ENCODE data around the gene ATP13A5. TPM values are rescaled to one million over a fixed set of nuclear protein-coding genes. Genes with fewer than 3 reads are reported as not detected.
A peak's percentile ranks its signal among the peaks of the same experiment; 100 is the strongest.

The ATP13A5 gene
- total RNA-seq, 8 experiments from 2014 or later, result 0.21 to 0.92 (median 0.49) TPM; not detected in 1

DNA sequence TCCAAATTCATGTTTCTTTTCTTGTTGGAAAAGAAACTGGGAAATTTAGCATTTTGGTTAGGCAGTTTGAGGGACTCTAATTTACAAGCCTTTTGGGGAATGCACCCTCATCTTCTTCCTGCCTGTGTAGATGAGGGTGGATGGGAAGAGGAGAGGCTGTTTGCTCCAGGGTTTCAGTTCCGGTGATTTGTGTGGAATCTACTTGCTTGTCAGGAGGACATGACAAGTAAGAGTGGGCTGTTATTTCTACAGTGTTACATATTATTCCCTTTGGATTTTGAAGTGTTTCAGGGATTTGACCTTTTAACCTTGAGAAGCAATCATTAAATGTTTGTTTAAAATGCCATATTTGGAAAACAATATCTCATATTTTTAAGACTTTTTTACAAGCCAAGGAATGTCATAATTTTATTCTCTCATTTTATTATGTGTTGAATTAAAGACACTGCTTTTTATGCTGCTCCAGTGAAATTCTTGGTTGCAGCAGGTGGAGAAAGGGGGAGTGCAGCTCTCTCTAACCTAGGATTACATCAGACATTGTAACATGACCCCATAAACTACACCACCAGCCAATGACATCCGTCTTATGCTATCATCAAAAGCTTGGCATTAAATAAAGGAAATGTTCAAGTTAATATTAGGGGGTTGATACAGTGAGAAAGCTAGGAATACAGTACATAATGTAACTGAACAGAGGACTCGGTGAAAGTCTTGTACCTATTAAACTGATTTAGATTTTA lies 107.3 kb downstream of the ATP13A5 start:
- in situ Hi-C loops (cut with MboI; ENCODE audit: low pct_unique_long_range_greater_than_20kb in 2 of 9, low sequenced_read_pairs in 9 of 9, unreplicated experiment in 9 of 9), result no loop called here
- ATAC-seq (replicated peaks in 6 of 8), result peak in 5 of 8 experiments; percentile 78 to 96 (median 82)
- WGBS, 10 experiments, result 0 to 92% (median 69%) methylated on average over 1 to 3 of the region's 3 CpGs
- H3K4me3 ChIP-seq, result no peak overlapping the region
- H3K27ac ChIP-seq, result peak overlapping the region; percentile 55 to 64
- peaks cover 11 to 31% of the 10 kb centered on the region in 2 donors for H3K4me1 ChIP-seq (replicated peaks in 1 of 2)

DNA sequence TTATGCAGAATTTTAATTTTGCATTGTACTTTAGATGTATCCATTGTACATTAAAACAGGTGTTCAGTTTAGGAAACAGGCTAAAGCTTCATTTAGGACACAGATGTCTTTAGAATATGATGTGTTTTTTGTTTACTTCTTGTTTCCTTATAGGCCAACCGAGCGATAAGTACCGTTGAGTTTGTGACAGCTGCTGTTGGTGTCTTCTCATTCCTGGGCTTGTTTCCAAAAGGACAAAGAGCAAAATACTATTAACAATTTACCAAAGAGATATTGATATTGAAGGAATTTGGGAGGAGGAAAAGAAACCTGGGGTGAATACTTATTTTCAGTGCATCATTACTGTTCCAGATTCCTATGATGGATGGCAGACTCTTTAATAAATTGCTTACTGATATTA lies 108.1 kb downstream of the ATP13A5 start:
- H3K4me1 ChIP-seq (replicated peaks in 1 of 2), result peaks cover 11 to 31% of the 10 kb centered on the region in 2 donors
- in situ Hi-C loops (cut with MboI; ENCODE audit: low pct_unique_long_range_greater_than_20kb in 2 of 9, low sequenced_read_pairs in 9 of 9, unreplicated experiment in 9 of 9), result no loop called here
- H3K4me3 ChIP-seq, result no peak overlapping the region
- ATAC-seq (replicated peaks in 6 of 8), result no peak
- peak overlapping the region; percentile 55 to 64 for H3K27ac ChIP-seq
- 28 to 100% (median 90%) methylated on average over 2 to 3 of the region's 3 CpGs; no CpG with 5 or more reads in 2 of the 10 experiments for WGBS, 10 experiments

DNA sequence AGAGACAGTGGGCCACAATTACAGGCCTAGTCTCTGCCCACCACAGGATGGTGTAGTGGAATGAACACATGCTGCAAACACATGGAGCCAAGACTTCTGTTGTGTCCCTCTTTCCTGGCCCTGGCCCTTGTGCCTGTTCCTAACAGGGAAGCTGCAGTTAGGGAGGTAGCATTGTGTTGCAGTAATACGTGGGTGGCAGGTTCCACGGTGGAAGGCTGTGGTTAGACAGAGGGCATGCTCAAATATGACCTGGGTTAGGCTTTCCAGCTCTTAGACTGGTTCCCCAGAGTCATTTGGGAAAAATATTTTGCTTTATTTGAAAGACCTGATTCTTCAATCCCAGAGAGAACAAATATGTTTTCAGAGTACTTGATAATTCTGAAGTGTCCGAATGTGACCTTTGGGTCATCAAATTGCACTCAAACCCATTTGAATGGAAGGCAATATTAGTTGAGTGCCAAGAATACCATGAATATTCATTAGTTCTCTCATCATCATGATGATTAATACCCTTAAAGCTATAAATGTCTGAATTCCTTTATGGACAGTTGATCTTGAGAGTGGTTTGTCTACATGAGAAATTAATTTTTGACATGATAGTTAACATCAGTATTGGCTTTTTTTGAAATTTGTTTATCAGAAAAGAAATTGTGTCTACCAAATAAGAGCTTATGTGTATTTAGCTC lies 109.1 kb downstream of the ATP13A5 start:
- no peak overlapping the region for H3K4me3 ChIP-seq
- WGBS, 10 experiments, result 0 to 100% (median 73%) methylated on average over 1 to 3 of the region's 3 CpGs; no CpG with 5 or more reads in 3 of the 10 experiments
- H3K4me1 ChIP-seq (replicated peaks in 1 of 2), result peaks cover 11 to 31% of the 10 kb centered on the region in 2 donors
- peak in 3 of 8 experiments; percentile 29 to 50 (median 45) for ATAC-seq (replicated peaks in 6 of 8)
- in situ Hi-C loops (cut with MboI; ENCODE audit: low pct_unique_long_range_greater_than_20kb in 2 of 9, low sequenced_read_pairs in 9 of 9, unreplicated experiment in 9 of 9), result no loop called here
- H3K27ac ChIP-seq, result peak overlapping the region in 1 of 2 donors; percentile 12

DNA sequence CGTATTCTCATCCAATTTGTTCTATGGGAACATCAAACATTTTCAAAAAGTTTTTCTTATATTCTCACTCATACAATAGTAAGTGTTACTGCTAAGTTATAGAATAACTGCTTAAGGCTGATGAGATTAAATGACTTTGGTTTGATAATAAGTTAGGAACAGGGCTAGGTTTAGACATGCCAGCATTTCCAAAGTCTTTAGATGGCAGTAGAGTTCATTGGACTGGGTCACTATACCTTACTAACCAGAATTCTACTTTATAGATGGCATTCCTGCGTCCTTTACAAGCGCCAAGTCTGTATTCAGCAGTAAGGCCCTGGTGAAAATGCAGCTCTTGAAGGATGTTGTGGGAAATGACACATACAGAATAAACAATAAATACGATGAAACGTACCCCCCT lies 115.8 kb downstream of the ATP13A5 start:
- ATAC-seq (replicated peaks in 6 of 8), result no peak
- Histone ChIP-seq H3K4me1 (replicated peaks in 1 of 2) (no peaks in the 10 kb centered on the region), H3K4me3 (no peak overlapping the region), H3K27ac (no peak overlapping the region)
- WGBS, 10 experiments, result 8 to 100% (median 95%) methylated on average over 2 to 5 of the region's 5 CpGs
- in situ Hi-C loops (cut with MboI; ENCODE audit: low pct_unique_long_range_greater_than_20kb in 2 of 9, low sequenced_read_pairs in 9 of 9, unreplicated experiment in 9 of 9), result no loop called here

GRCh38 chr3:193261970-193262369 lies 116.6 kb downstream of the ATP13A5 start:
- Histone ChIP-seq H3K4me1 (replicated peaks in 1 of 2) (no peaks in the 10 kb centered on the region), H3K27ac (no peak overlapping the region), H3K4me3 (no peak overlapping the region)
- WGBS, 10 experiments, result 50 to 100% (median 92%) methylated on average over 1 of the region's 1 CpG; no CpG with 5 or more reads in 6 of the 10 experiments
- in situ Hi-C loops (cut with MboI; ENCODE audit: low pct_unique_long_range_greater_than_20kb in 2 of 9, low sequenced_read_pairs in 9 of 9, unreplicated experiment in 9 of 9), result no loop called here
- ATAC-seq (replicated peaks in 6 of 8), result no peak

- peak in 2 of 8 experiments; percentile 62 to 66 for ATAC-seq (replicated peaks in 6 of 8)
- 0 to 100% (median 73%) methylated on average over 1 to 3 of the region's 3 CpGs for WGBS, 10 experiments
These were observed 124.4 kb downstream of the ATP13A5 start for GRCh38 chr3:193253986-193254660.

GRCh38 chr3:193250492-193250891 lies 128.1 kb downstream of the ATP13A5 start:
- 6 to 100% (median 79%) methylated on average over 1 to 3 of the region's 4 CpGs for WGBS, 10 experiments
- in situ Hi-C loops (cut with MboI; ENCODE audit: low pct_unique_long_range_greater_than_20kb in 2 of 9, low sequenced_read_pairs in 9 of 9, unreplicated experiment in 9 of 9), result no loop called here
- Histone ChIP-seq H3K4me1 (replicated peaks in 1 of 2) (no peaks in the 10 kb centered on the region), H3K4me3 (no peak overlapping the region), H3K27ac (no peak overlapping the region)
- ATAC-seq (replicated peaks in 6 of 8), result no peak

More at GRCh38 chr3:193253986-193254660, 124.4 kb downstream of the ATP13A5 start:
- Histone ChIP-seq H3K4me3 (no peak overlapping the region), H3K4me1 (replicated peaks in 1 of 2) (no peaks in the 10 kb centered on the region), H3K27ac (no peak overlapping the region)
- in situ Hi-C loops (cut with MboI; ENCODE audit: low pct_unique_long_range_greater_than_20kb in 2 of 9, low sequenced_read_pairs in 9 of 9, unreplicated experiment in 9 of 9), result no loop called here

DNA sequence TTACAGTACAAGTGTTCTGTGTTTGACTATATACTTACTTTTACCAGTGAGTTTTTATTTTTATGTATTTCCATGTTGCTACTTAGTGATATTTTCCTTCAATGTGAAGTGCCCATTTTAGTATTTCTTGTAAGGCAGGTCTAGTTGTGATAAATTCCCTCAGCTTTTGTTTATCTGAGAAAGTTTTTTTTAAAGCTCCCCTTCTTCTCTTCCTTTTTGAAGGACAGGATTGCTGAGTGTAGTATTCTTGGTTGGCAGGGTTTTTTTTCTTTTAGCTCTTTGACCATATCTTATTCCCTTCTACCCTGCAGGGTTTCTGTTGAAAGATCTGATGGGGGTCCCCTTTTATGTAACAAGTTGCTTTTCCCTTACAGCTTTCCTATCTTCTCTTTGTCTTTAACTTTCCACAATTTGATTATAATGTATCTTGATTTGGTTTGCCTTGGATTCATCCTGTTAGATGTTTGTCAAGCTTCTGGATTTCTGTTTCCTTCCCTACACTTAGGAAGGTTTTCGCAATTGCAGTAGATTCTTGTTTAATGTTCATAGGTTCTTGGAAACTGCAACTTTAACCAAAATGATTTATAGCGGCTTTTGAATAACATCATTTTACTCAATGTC lies 129.6 kb downstream of the ATP13A5 start:
- ATAC-seq (replicated peaks in 6 of 8), result no peak
- in situ Hi-C loops (cut with MboI; ENCODE audit: low pct_unique_long_range_greater_than_20kb in 2 of 9, low sequenced_read_pairs in 9 of 9, unreplicated experiment in 9 of 9), result no loop called here
- 22 to 100% (median 56%) methylated on average over 1 to 2 of the region's 2 CpGs for WGBS, 10 experiments
- H3K4me3 ChIP-seq, result no peak overlapping the region
- no peak overlapping the region for H3K27ac ChIP-seq
- H3K4me1 ChIP-seq (replicated peaks in 1 of 2), result peaks cover 0 to under 1% of the 10 kb centered on the region in 2 donors

- no peak overlapping the region for H3K27ac ChIP-seq
- H3K4me3 ChIP-seq, result no peak overlapping the region
- peaks cover 24 to 25% of the 10 kb centered on the region in 2 donors for H3K4me1 ChIP-seq (replicated peaks in 1 of 2)
- ATAC-seq (replicated peaks in 6 of 8), result no peak
- in situ Hi-C loops (cut with MboI; ENCODE audit: low pct_unique_long_range_greater_than_20kb in 2 of 9, low sequenced_read_pairs in 9 of 9, unreplicated experiment in 9 of 9), result no loop called here
- WGBS, 10 experiments, result 27 to 100% (median 94%) methylated on average over 1 to 3 of the region's 3 CpGs; no CpG with 5 or more reads in 3 of the 10 experiments
These were observed 135.0 kb downstream of the ATP13A5 start for GRCh38 chr3:193243571-193243970.

- in situ Hi-C loops (cut with MboI; ENCODE audit: low pct_unique_long_range_greater_than_20kb in 2 of 9, low sequenced_read_pairs in 9 of 9, unreplicated experiment in 9 of 9), result no loop called here
- ATAC-seq (replicated peaks in 6 of 8), result no peak
These were observed 136.8 kb downstream of the ATP13A5 start for GRCh38 chr3:193241716-193242115.

GRCh38 chr3:193240850-193241706 lies 137.5 kb downstream of the ATP13A5 start, which contains the start of gene PLAAT1:
Gene PLAAT1 (plus strand): TSS chr3:193241222. CDS start chr3:193255651, 14,429 bp downstream.
- in situ Hi-C loops (cut with MboI; ENCODE audit: low pct_unique_long_range_greater_than_20kb in 2 of 9, low sequenced_read_pairs in 9 of 9, unreplicated experiment in 9 of 9), result no loop called here
- Histone ChIP-seq H3K4me3 (peak within 1 kb of the TSS; percentile 46 to 55 (median 48)), H3K27ac (peak within 1 kb of the TSS; percentile 51 to 83), H3K4me1 (replicated peaks in 1 of 2) (peaks cover 32 to 35% of the 10 kb centered on the region in 2 donors)
- ATAC-seq (replicated peaks in 6 of 8), result peak; percentile 91 to 98 (median 93)
- 0 to 20% (median 3%) methylated on average over 2 to 5 of the region's 93 CpGs; no CpG with 5 or more reads in 7 of the 10 experiments for WGBS, 10 experiments

More at GRCh38 chr3:193241716-193242115, 136.8 kb downstream of the ATP13A5 start:
- Histone ChIP-seq H3K27ac (no peak overlapping the region), H3K4me3 (peak overlapping the region; percentile 46 to 55 (median 48)), H3K4me1 (replicated peaks in 1 of 2) (peaks cover 30 to 31% of the 10 kb centered on the region in 2 donors)
- 32 to 88% (median 79%) methylated on average over 2 to 11 of the region's 11 CpGs; no CpG with 5 or more reads in 2 of the 10 experiments for WGBS, 10 experiments

- peak overlapping the region; percentile 46 to 55 (median 48) for H3K4me3 ChIP-seq
- no CpG with 5 or more reads among the region's 9 CpGs for WGBS, 10 experiments
- peak in 5 of 8 experiments; percentile 13 to 48 (median 42) for ATAC-seq (replicated peaks in 6 of 8)
- in situ Hi-C loops (cut with MboI; ENCODE audit: low pct_unique_long_range_greater_than_20kb in 2 of 9, low sequenced_read_pairs in 9 of 9, unreplicated experiment in 9 of 9), result no loop called here
- peak overlapping the region; percentile 40 to 83 for H3K27ac ChIP-seq
- H3K4me1 ChIP-seq (replicated peaks in 1 of 2), result peaks cover 32 to 35% of the 10 kb centered on the region in 2 donors
These were observed 138.1 kb downstream of the ATP13A5 start for GRCh38 chr3:193240436-193240849.

Data from motor neuron (in vitro differentiated cells).